Glutamatergic neuron (in vitro differentiated cells): ENCODE measurements around the gene NCOA4. TPM values are rescaled to one million over a fixed set of nuclear protein-coding genes. Genes with fewer than 3 reads are reported as not detected.
A peak's percentile ranks its signal among the peaks of the same experiment; 100 is the strongest.
"Not testable (repeated sequence)": the region's sequence is repeated elsewhere in the genome, so short reads cannot be mapped to it uniquely, and the experiment has no call there.

Source experiments
- DNase-seq: peaks from one replicate; pipeline ENCODE4 v3.0.0; 2022
- H3K27ac Mint-ChIP-seq: one replicate; pipeline ENCODE4 v1.8.0; 2020; ENCODE audit warnings: mild to moderate bottlenecking, mixed read lengths, inconsistent platforms; ENCODE audit not compliant: unreplicated experiment
- H3K27me3 Mint-ChIP-seq: one replicate; pipeline ENCODE4 v1.8.0; 2020; ENCODE audit warnings: mild to moderate bottlenecking, moderate library complexity, mixed read lengths, inconsistent platforms; ENCODE audit not compliant: unreplicated experiment
- H3K36me3 Mint-ChIP-seq: one replicate; pipeline ENCODE4 v1.8.0; 2020; ENCODE audit warnings: mild to moderate bottlenecking, mixed read lengths, inconsistent platforms; ENCODE audit not compliant: unreplicated experiment
- H3K4me1 Mint-ChIP-seq: one replicate; pipeline ENCODE4 v1.8.0; 2020; ENCODE audit warnings: mild to moderate bottlenecking, low read depth, mixed read lengths, inconsistent platforms; ENCODE audit not compliant: unreplicated experiment
- H3K4me3 Mint-ChIP-seq: one replicate; pipeline ENCODE4 v1.8.0; 2020; ENCODE audit warnings: mild to moderate bottlenecking, mixed read lengths, inconsistent platforms; ENCODE audit not compliant: unreplicated experiment
- H3K9me3 Mint-ChIP-seq: one replicate; pipeline ENCODE4 v1.8.0; 2020; ENCODE audit warnings: mild to moderate bottlenecking, moderate library complexity, mixed read lengths, inconsistent platforms; ENCODE audit not compliant: unreplicated experiment
- total RNA-seq: library from RNA; stranded (reverse); fragmentation: NEBNext Ultra II Directional; extraction: Animal tissue kit (Norgen Biotek cat#: 25700); gene quantifications from one replicate; pipeline ENCODE4 v1.2.1, GENCODE V29; 2021; ENCODE audit not compliant: unreplicated experiment
- TF ChIP-seq, protein P1 (sequence below): fragments of 200-600 bp; sonication (generic); IDR thresholded peaks from one replicate; pipeline ENCODE4 v1.5.0; 2021; ENCODE audit not compliant: partially characterized antibody, unreplicated experiment

Gene NCOA4
- total RNA-seq, 1 donor from 2014 or later, result 90.5 TPM

- peaks cover 4% of the 10 kb centered on the region for H3K27me3 Mint-ChIP-seq
- H3K4me3 Mint-ChIP-seq, result no peak overlapping the region
- no peak for DNase-seq
- peaks cover 3% of the 10 kb centered on the region for H3K9me3 Mint-ChIP-seq
- TF ChIP-seq, protein P1, sequence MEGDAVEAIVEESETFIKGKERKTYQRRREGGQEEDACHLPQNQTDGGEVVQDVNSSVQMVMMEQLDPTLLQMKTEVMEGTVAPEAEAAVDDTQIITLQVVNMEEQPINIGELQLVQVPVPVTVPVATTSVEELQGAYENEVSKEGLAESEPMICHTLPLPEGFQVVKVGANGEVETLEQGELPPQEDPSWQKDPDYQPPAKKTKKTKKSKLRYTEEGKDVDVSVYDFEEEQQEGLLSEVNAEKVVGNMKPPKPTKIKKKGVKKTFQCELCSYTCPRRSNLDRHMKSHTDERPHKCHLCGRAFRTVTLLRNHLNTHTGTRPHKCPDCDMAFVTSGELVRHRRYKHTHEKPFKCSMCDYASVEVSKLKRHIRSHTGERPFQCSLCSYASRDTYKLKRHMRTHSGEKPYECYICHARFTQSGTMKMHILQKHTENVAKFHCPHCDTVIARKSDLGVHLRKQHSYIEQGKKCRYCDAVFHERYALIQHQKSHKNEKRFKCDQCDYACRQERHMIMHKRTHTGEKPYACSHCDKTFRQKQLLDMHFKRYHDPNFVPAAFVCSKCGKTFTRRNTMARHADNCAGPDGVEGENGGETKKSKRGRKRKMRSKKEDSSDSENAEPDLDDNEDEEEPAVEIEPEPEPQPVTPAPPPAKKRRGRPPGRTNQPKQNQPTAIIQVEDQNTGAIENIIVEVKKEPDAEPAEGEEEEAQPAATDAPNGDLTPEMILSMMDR, result no peak
- H3K27ac Mint-ChIP-seq, result no peak overlapping the region
- peaks cover 7% of the 10 kb centered on the region for H3K4me1 Mint-ChIP-seq
- no peaks in the 10 kb centered on the region for H3K36me3 Mint-ChIP-seq
These were observed 21.8 kb upstream of the NCOA4 start for GRCh38 chr10:46052057-46052790.

DNA sequence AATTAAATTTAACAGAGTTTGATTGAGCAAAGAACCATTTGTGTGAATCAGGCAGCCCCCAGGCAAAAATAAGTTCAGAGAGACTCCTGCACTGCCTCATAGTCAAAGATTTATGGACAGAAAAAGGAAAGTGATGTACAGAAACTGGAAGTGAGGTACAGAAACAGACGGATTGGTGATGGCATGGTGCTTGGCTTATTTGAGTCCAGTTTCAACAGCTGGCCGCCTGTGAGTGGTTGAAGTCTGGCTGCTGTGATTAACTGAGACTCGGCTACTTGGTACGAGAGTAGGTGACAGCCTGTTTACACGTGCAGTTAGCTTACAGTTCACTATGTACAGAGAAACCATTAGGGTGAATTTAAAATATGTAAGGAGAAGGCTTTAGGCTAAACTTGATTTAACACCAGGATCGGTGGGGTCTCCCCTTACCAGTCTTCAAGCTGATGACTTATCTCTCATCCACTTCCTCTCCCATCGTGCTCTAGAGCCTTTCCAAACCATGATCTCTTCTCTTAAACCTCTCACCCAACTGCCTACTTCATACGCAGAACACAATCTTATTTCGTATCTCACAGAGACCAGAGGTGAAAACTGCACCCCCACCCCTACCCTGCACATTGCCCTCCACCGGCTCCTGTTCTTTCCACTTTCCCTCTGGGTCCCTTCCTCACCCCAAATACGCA, 20.7 kb upstream of the NCOA4 start:
- DNase-seq, result no peak
- TF ChIP-seq, protein P1, result no peak
- H3K4me3 Mint-ChIP-seq, result no peak overlapping the region
- H3K27ac Mint-ChIP-seq, result no peak overlapping the region
- H3K9me3 Mint-ChIP-seq, result peaks cover 3% of the 10 kb centered on the region
- peaks cover 7% of the 10 kb centered on the region for H3K4me1 Mint-ChIP-seq
- H3K27me3 Mint-ChIP-seq, result peaks cover 7% of the 10 kb centered on the region
- H3K36me3 Mint-ChIP-seq, result no peaks in the 10 kb centered on the region

- DNase-seq, H3K4me1 Mint-ChIP-seq, H3K27me3 Mint-ChIP-seq, H3K4me3 Mint-ChIP-seq, H3K36me3 Mint-ChIP-seq, H3K27ac Mint-ChIP-seq, H3K9me3 Mint-ChIP-seq: not testable (repeated sequence)
These were observed 19.0 kb upstream of the NCOA4 start for GRCh38 chr10:46049497-46049831.

- peaks cover 7% of the 10 kb centered on the region for H3K4me1 Mint-ChIP-seq
- H3K9me3 Mint-ChIP-seq, result peaks cover 3% of the 10 kb centered on the region
- TF ChIP-seq, protein P1, result no peak
- H3K4me3 Mint-ChIP-seq, result no peak overlapping the region
- no peak overlapping the region for H3K27ac Mint-ChIP-seq
- H3K36me3 Mint-ChIP-seq, result no peaks in the 10 kb centered on the region
- peaks cover 4% of the 10 kb centered on the region for H3K27me3 Mint-ChIP-seq
- DNase-seq, result peak; percentile 48
These were observed 17.7 kb upstream of the NCOA4 start for GRCh38 chr10:46048152-46048551.

DNA sequence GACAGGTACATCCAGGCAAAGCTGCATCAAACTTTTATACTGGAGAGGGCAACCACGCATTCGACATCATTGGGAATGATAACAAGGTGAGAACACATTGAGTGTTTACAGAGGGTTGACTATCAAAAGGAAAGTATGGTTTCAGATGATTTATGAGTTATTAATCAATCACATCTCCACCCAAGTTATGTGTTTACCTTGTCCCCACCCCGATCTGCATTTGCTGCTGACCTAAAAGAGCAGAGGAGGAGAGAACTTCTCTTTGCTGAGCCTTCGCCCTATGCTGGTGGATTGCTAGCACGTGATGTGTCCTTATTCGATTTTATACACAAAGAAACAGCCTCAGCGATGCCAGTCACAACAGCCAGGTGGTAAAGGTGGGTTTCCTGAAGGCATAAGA, 15.8 kb upstream of the NCOA4 start, which contains the start of gene MSMB:
Gene MSMB, minus strand, starts transcription at position 9 of the 400 bp plus-strand sequence. CDS start 32 bp downstream, outside the sequence.
- no peak for DNase-seq
- no peak within 1 kb of the TSS for H3K27ac Mint-ChIP-seq
- peaks cover 4% of the 10 kb centered on the region for H3K27me3 Mint-ChIP-seq
- H3K9me3 Mint-ChIP-seq, result peaks cover 3% of the 10 kb centered on the region
- H3K4me3 Mint-ChIP-seq, result no peak within 1 kb of the TSS
- H3K36me3 Mint-ChIP-seq, result no peaks in the 10 kb centered on the region
- H3K4me1 Mint-ChIP-seq, result peaks cover 6% of the 10 kb centered on the region
- TF ChIP-seq, protein P1, result no peak
